Ishikawa (cell line): Measurements from ENCODE around the gene FANCD2.

Experiments used
- EGR1 ChIP-seq: IDR thresholded peaks from 2 replicates; pipeline ENCODE4 v1.6.1; 2012
- EP300 ChIP-seq: IDR thresholded peaks from 2 replicates; pipeline ENCODE4 v1.6.1; 2012; ENCODE audit warnings: borderline replicate concordance
- TF ChIP-seq, protein P1 (sequence below): IDR thresholded peaks from 2 replicates; pipeline ENCODE4 v1.6.1; 2012

GRCh38 chr3:10025205-10026083 lies 793 bp upstream of the FANCD2 start:
- TF ChIP-seq, protein P1, sequence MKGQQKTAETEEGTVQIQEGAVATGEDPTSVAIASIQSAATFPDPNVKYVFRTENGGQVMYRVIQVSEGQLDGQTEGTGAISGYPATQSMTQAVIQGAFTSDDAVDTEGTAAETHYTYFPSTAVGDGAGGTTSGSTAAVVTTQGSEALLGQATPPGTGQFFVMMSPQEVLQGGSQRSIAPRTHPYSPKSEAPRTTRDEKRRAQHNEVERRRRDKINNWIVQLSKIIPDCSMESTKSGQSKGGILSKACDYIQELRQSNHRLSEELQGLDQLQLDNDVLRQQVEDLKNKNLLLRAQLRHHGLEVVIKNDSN = no peak
- TF ChIP-seq EGR1 = no peak
- no peak for TF ChIP-seq EP300
